T-cell (primary cell): Measurements from ENCODE around the gene SIRPB1. TPM values are rescaled to one million over a fixed set of nuclear protein-coding genes. Genes with fewer than 3 reads are reported as not detected.

Experiments used
- ATAC-seq, 4 experiments: fragments of 200-7000 bp in 3 of 4; fragments of 150-1000 bp in 1 of 4; cut with Tn5 transposase; replicated peaks in 1 of 4; 1 replicate in 3 of 4; 2 replicates in 1 of 4; pipeline ENCODE4 v1.10.0; 2021; ENCODE audit warnings: moderate library complexity in 3 of 4, mild to moderate bottlenecking in 2 of 4, moderate number of reproducible peaks in 1 of 4
- CTCF ChIA-PET, 2 donors: fragments of 300-600 bp; sonication (Branson Sonifier 250); formaldehyde crosslinking; loops; one replicate each; lab custom pipeline; 2022; ENCODE audit warnings: antibody characterized with exemption in 2 of 2; lab: Charles Lee
- POLR2A ChIA-PET, 2 donors: fragments of 300-600 bp; sonication (Branson Sonifier 250); formaldehyde crosslinking; loops; one replicate each; lab custom pipeline; 2022; ENCODE audit warnings: antibody characterized with exemption in 2 of 2; lab: Charles Lee
- DNase-seq, 35 experiments: peaks; one replicate each; pipeline versions ENCODE4 v3.0.0 to v3.0.0-alpha.2; 2013 to 2023
- H3K27ac ChIP-seq: one replicate; pipeline ENCODE4 v1.5.1; 2013; ENCODE audit warnings: low read length
- H3K27me3 ChIP-seq, 2 experiments: replicated peaks in 1 of 2; 1 replicate in 1 of 2; 2 replicates in 1 of 2; pipeline versions ENCODE4 v1.6.1 to v1.7.0; 2013; ENCODE audit warnings: low read length in 1 of 2, mixed read lengths in 1 of 2; ENCODE audit not compliant: control insufficient read depth in 2 of 2, insufficient read depth in 2 of 2; ENCODE audit errors: extremely low read depth in 1 of 2
- H3K36me3 ChIP-seq, 2 donors: 1 replicate in 1 of 2; 2 replicates in 1 of 2; pipeline versions ENCODE4 v1.6.1 to v1.7.0; 2013; ENCODE audit warnings: low read length in 1 of 2; ENCODE audit not compliant: control insufficient read depth in 2 of 2, insufficient read depth in 1 of 2; ENCODE audit errors: extremely low read depth in 1 of 2
- H3K4me1 ChIP-seq, 2 experiments: 1 replicate in 1 of 2; 2 replicates in 1 of 2; pipeline versions ENCODE4 v1.6.1 to v1.7.0; 2013; ENCODE audit warnings: low read length in 2 of 2, mixed read lengths in 1 of 2; ENCODE audit not compliant: insufficient read depth in 2 of 2, control insufficient read depth in 1 of 2; ENCODE audit errors: extremely low read depth in 1 of 2
- H3K4me3 ChIP-seq, 2 donors: 1 replicate in 1 of 2; 2 replicates in 1 of 2; pipeline versions ENCODE4 v1.5.1 to v1.7.0; 2013; ENCODE audit warnings: mild to moderate bottlenecking in 2 of 2, low read length in 1 of 2, moderate library complexity in 1 of 2; ENCODE audit not compliant: control insufficient read depth in 1 of 2; ENCODE audit errors: extremely low read depth in 1 of 2
- H3K9me3 ChIP-seq: 2 replicates; pipeline ENCODE4 v1.7.0; 2013
- H3K27ac Mint-ChIP-seq, 2 donors: one replicate each; pipeline ENCODE4 v1.8.0; 2020 to 2021; ENCODE audit warnings: mild to moderate bottlenecking in 2 of 2, mixed read lengths in 2 of 2
- H3K27me3 Mint-ChIP-seq, 2 donors: one replicate each; pipeline ENCODE4 v1.8.0; 2021 to 2022; ENCODE audit warnings: mixed read lengths in 2 of 2
- H3K36me3 Mint-ChIP-seq: one replicate; pipeline ENCODE4 v1.8.0; 2021; ENCODE audit warnings: mixed read lengths
- H3K4me1 Mint-ChIP-seq, 3 donors: one replicate each; pipeline ENCODE4 v1.8.0; 2020 to 2022; ENCODE audit warnings: mixed read lengths in 3 of 3, mild to moderate bottlenecking in 1 of 3
- H3K4me3 Mint-ChIP-seq, 3 donors: one replicate each; pipeline ENCODE4 v1.8.0; 2020 to 2022; ENCODE audit warnings: mild to moderate bottlenecking in 3 of 3, mixed read lengths in 3 of 3, moderate library complexity in 3 of 3
- H3K9me3 Mint-ChIP-seq, 3 donors: one replicate each; pipeline ENCODE4 v1.8.0; 2020 to 2022; ENCODE audit warnings: mixed read lengths in 3 of 3
- WGBS: methylation state at CpG from one replicate; pipeline ENCODE4 v1.1.5; 2013; ENCODE audit warnings: missing lambda C conversion rate; ENCODE audit not compliant: insufficient coverage; 5-methylcytosine and 5-hydroxymethylcytosine counted together
- total RNA-seq, 35 experiments: library from RNA in 6 of 35; stranded (reverse) in 6 of 35; fragments of 120-200 nt in 1 of 35; gene quantifications; one replicate each; pipeline versions ENCODE4 v1.2.1 to v1.2.4 and lab custom pipeline; 2013 to 2026

Gene SIRPB1
- total RNA-seq, 5 donors from 2014 or later (not counting 1 experiment from before 2014, with no cell fraction given), result 0.62 to 6.2 (median 3.1) TPM

- H3K9me3 ChIP-seq, result no peaks in the 10 kb centered on the region
- no peaks in the 10 kb centered on the region for H3K27me3 Mint-ChIP-seq
- ChIA-PET POLR2A (no interaction called here), CTCF (no interaction called here)
- H3K4me3 ChIP-seq, result no peak overlapping the region
- no peaks in the 10 kb centered on the region for H3K9me3 Mint-ChIP-seq
- peaks cover 76 to 82% of the 10 kb centered on the region in 2 experiments for H3K4me1 ChIP-seq
- peaks cover 7% of the 10 kb centered on the region for H3K36me3 Mint-ChIP-seq
- WGBS, result 17% methylated on average over 1 of the region's 2 CpGs
- peak overlapping the region in 2 of 3 donors; percentile 32 to 85 for H3K4me3 Mint-ChIP-seq
- no peaks in the 10 kb centered on the region for H3K27me3 ChIP-seq
- peaks cover 94 to 96% (median 96%) of the 10 kb centered on the region in 3 donors for H3K4me1 Mint-ChIP-seq
- peak overlapping the region; percentile 96 to 98 for H3K27ac Mint-ChIP-seq
- H3K36me3 ChIP-seq, result no peaks in the 10 kb centered on the region
- peak overlapping the region; percentile 78 for H3K27ac ChIP-seq
- DNase-seq (peak in 1 of 35 experiments; percentile 49), ATAC-seq (peak in 3 of 4 experiments; percentile 13 to 32 (median 19))
Observed at GRCh38 chr20:1663917-1664316, 44.1 kb upstream of the SIRPB1 start.

- DNase-seq, result peak in 2 of 35 experiments; percentile 11 to 62
- H3K36me3 Mint-ChIP-seq, result peaks cover 4% of the 10 kb centered on the region
- Histone ChIP-seq H3K4me1 (peaks cover 74 to 83% of the 10 kb centered on the region in 2 experiments), H3K36me3 (no peaks in the 10 kb centered on the region), H3K27me3 (no peaks in the 10 kb centered on the region), H3K9me3 (no peaks in the 10 kb centered on the region), H3K27ac (peak overlapping the region; percentile 81), H3K4me3 (no peak overlapping the region)
- peaks cover 94 to 97% (median 97%) of the 10 kb centered on the region in 3 donors for H3K4me1 Mint-ChIP-seq
- 0% methylated on average over 1 of the region's 2 CpGs for WGBS
- H3K4me3 Mint-ChIP-seq, result peak overlapping the region in 2 of 3 donors; percentile 32 to 85
- ATAC-seq, result peak in 1 of 4 experiments; percentile 43
- CTCF ChIA-PET, result no interaction called here
- peak overlapping the region; percentile 96 to 98 for H3K27ac Mint-ChIP-seq
- no peaks in the 10 kb centered on the region for H3K9me3 Mint-ChIP-seq
- POLR2A ChIA-PET, result no interaction called here
- H3K27me3 Mint-ChIP-seq, result no peaks in the 10 kb centered on the region
Observed at GRCh38 chr20:1661542-1662299, 41.9 kb upstream of the SIRPB1 start.

GRCh38 chr20:1660246-1660645, 40.4 kb upstream of the SIRPB1 start:
- H3K36me3 Mint-ChIP-seq, result peaks cover 4% of the 10 kb centered on the region
- peaks cover 66 to 76% of the 10 kb centered on the region in 2 experiments for H3K4me1 ChIP-seq
- peak overlapping the region; percentile 96 to 98 for H3K27ac Mint-ChIP-seq
- peak overlapping the region in 2 of 3 donors; percentile 13 to 85 for H3K4me3 Mint-ChIP-seq
- H3K27ac ChIP-seq, result peak overlapping the region; percentile 81
- no CpG with 5 or more reads among the region's 2 CpGs for WGBS
- ATAC-seq, result peak; percentile 15 to 61 (median 50)
- POLR2A ChIA-PET, result interaction anchor here in 1 of 2 donors (0.7 kb wide), 1 partner anchor 226 kb away, joined by 3 read pairs; no protein-coding TSS in a partner anchor
- DNase-seq, result peak in 1 of 35 experiments; percentile 48
- peaks cover 94 to 97% (median 94%) of the 10 kb centered on the region in 3 donors for H3K4me1 Mint-ChIP-seq
- CTCF ChIA-PET, result interaction anchor here in 1 of 2 donors (0.6 kb wide), 1 partner anchor 156 kb away, joined by 3 read pairs; no protein-coding TSS in a partner anchor
- H3K27me3 Mint-ChIP-seq, result no peaks in the 10 kb centered on the region
- no peaks in the 10 kb centered on the region for H3K9me3 ChIP-seq
- H3K9me3 Mint-ChIP-seq, result no peaks in the 10 kb centered on the region
- H3K4me3 ChIP-seq, result no peak overlapping the region
- no peaks in the 10 kb centered on the region for H3K36me3 ChIP-seq
- H3K27me3 ChIP-seq, result no peaks in the 10 kb centered on the region

GRCh38 chr20:1657556-1658334, 37.9 kb upstream of the SIRPB1 start, which contains the start of gene SIRPG:
Gene SIRPG (minus strand): TSS chr20:1657779. CDS start chr20:1657714, 65 bp downstream.
- Mint-ChIP-seq H3K4me3 (peak within 1 kb of the TSS; percentile 84 to 85 (median 84)), H3K4me1 (peaks cover 93 to 97% (median 94%) of the 10 kb centered on the region in 3 donors), H3K36me3 (peaks cover 17% of the 10 kb centered on the region), H3K27me3 (no peaks in the 10 kb centered on the region), H3K9me3 (peaks cover 4 to 8% (median 5%) of the 10 kb centered on the region in 3 donors), H3K27ac (peak within 1 kb of the TSS; percentile 96 to 98)
- Histone ChIP-seq H3K27ac (peak within 1 kb of the TSS; percentile 68), H3K27me3 (no peaks in the 10 kb centered on the region), H3K4me3 (peak within 1 kb of the TSS; percentile 63 to 76), H3K4me1 (peaks cover 59 to 66% of the 10 kb centered on the region in 2 experiments), H3K9me3 (no peaks in the 10 kb centered on the region), H3K36me3 (peaks cover 0 to 9% of the 10 kb centered on the region in 2 donors)
- DNase-seq (peak in 19 of 35 experiments; percentile 9 to 58 (median 20)), ATAC-seq (peak; percentile 69 to 76 (median 72))
- ChIA-PET POLR2A (no interaction called here), CTCF (no interaction called here)
- 0% methylated on average over 4 of the region's 5 CpGs for WGBS

- peak overlapping the region; percentile 96 to 98 for H3K27ac Mint-ChIP-seq
- DNase-seq (peak in 1 of 35 experiments; percentile 44), ATAC-seq (peak in 1 of 4 experiments; percentile 32)
- WGBS, result 33% methylated on average over 2 of the region's 5 CpGs
- peak overlapping the region; percentile 63 to 76 for H3K4me3 ChIP-seq
- CTCF ChIA-PET, result no interaction called here
- H3K27me3 ChIP-seq, result no peaks in the 10 kb centered on the region
- no peaks in the 10 kb centered on the region for H3K9me3 ChIP-seq
- peaks cover 0 to 9% of the 10 kb centered on the region in 2 donors for H3K36me3 ChIP-seq
- peaks cover 91 to 96% (median 92%) of the 10 kb centered on the region in 3 donors for H3K4me1 Mint-ChIP-seq
- no peaks in the 10 kb centered on the region for H3K27me3 Mint-ChIP-seq
- POLR2A ChIA-PET, result interaction anchor here in 1 of 2 donors (0.5 kb wide), 1 partner anchor 25 kb away, joined by 3 read pairs; no protein-coding TSS in a partner anchor
- H3K9me3 Mint-ChIP-seq, result peaks cover 4 to 8% (median 5%) of the 10 kb centered on the region in 3 donors
- H3K4me3 Mint-ChIP-seq, result peak overlapping the region; percentile 84 to 85 (median 84)
- H3K4me1 ChIP-seq, result peaks cover 58 to 67% of the 10 kb centered on the region in 2 experiments
- peak overlapping the region; percentile 68 for H3K27ac ChIP-seq
- peaks cover 15% of the 10 kb centered on the region for H3K36me3 Mint-ChIP-seq
Observed at GRCh38 chr20:1656844-1657243, 37.0 kb upstream of the SIRPB1 start.
